Islet precursor cell (in vitro differentiated cells): ENCODE measurements around the gene RERE.

Source experiments
- DNase-seq: peaks from one replicate; pipeline ENCODE4 v3.0.0-alpha.2; 2018

The RERE gene

GRCh38 chr1:8497210-8497819 is 320.1 kb downstream of the RERE start:
- no peak for DNase-seq

GRCh38 chr1:8496473-8496872 is 321.0 kb downstream of the RERE start:
- no peak for DNase-seq

- DNase-seq, result no peak
Measured at GRCh38 chr1:8495928-8496401, 321.5 kb downstream of the RERE start.

GRCh38 chr1:8494681-8495080 is 322.8 kb downstream of the RERE start:
- no peak for DNase-seq

- no peak for DNase-seq
Measured at GRCh38 chr1:8493916-8494540, 323.4 kb downstream of the RERE start.

- no peak for DNase-seq
Measured at GRCh38 chr1:8487249-8487648, 330.2 kb downstream of the RERE start.

GRCh38 chr1:8486047-8486446 is 331.4 kb downstream of the RERE start:
- DNase-seq, result no peak

GRCh38 chr1:8483586-8483985 is 333.9 kb downstream of the RERE start:
- DNase-seq, result no peak

- DNase-seq, result no peak
Measured at GRCh38 chr1:8482979-8483381, 334.5 kb downstream of the RERE start.

- no peak for DNase-seq
Measured at GRCh38 chr1:8481650-8482380, 335.6 kb downstream of the RERE start.

GRCh38 chr1:8478566-8478965 is 338.9 kb downstream of the RERE start:
- DNase-seq, result no peak

- DNase-seq, result no peak
Measured at GRCh38 chr1:8477983-8478362, 339.5 kb downstream of the RERE start.

GRCh38 chr1:8477166-8477982 is 340.1 kb downstream of the RERE start:
- no peak for DNase-seq

GRCh38 chr1:8476006-8476405 is 341.4 kb downstream of the RERE start:
- no peak for DNase-seq

- DNase-seq, result no peak
Measured at GRCh38 chr1:8474369-8474768, 343.1 kb downstream of the RERE start.

GRCh38 chr1:8473891-8474300 is 343.5 kb downstream of the RERE start:
- DNase-seq, result no peak

GRCh38 chr1:8473121-8473875 is 344.1 kb downstream of the RERE start:
- DNase-seq, result no peak

GRCh38 chr1:8472668-8473067 is 344.8 kb downstream of the RERE start:
- no peak for DNase-seq

- DNase-seq, result no peak
Measured at GRCh38 chr1:8471451-8471850, 346.0 kb downstream of the RERE start.

GRCh38 chr1:8468751-8469150 is 348.7 kb downstream of the RERE start:
- DNase-seq, result no peak

- no peak for DNase-seq
Measured at GRCh38 chr1:8467308-8467707, 350.1 kb downstream of the RERE start.

GRCh38 chr1:8465692-8466091 is 351.7 kb downstream of the RERE start:
- DNase-seq, result no peak

GRCh38 chr1:8465013-8465412 is 352.4 kb downstream of the RERE start:
- no peak for DNase-seq
